Upper lobe of right lung (tissue), 1 donor: ENCODE measurements around the gene TTC3. TPM values are rescaled to one million over a fixed set of nuclear protein-coding genes. Genes with fewer than 3 reads are reported as not detected.

Source experiments
- ATAC-seq: fragments of 200-7000 bp; cut with Tn5 transposase; one replicate; pipeline ENCODE4 v1.9.1; 2020; ENCODE audit warnings: mild to moderate bottlenecking, moderate library complexity
- DNase-seq: peaks from one replicate; pipeline ENCODE4 v3.0.0-alpha.2; 2020
- H3K27ac ChIP-seq: fragments of 200-600 bp; one replicate; pipeline ENCODE4 v1.8.0; 2022
- H3K27me3 ChIP-seq: fragments of 200-600 bp; one replicate; pipeline ENCODE4 v1.8.0; 2022; ENCODE audit warnings: mild to moderate bottlenecking
- H3K36me3 ChIP-seq: fragments of 200-600 bp; one replicate; pipeline ENCODE4 v1.8.0; 2022
- H3K4me1 ChIP-seq: fragments of 200-600 bp; one replicate; pipeline ENCODE4 v1.8.0; 2022
- H3K4me3 ChIP-seq: fragments of 200-600 bp; one replicate; pipeline ENCODE4 v1.8.0; 2022; ENCODE audit warnings: mild to moderate bottlenecking
- H3K9me3 ChIP-seq: fragments of 200-600 bp; one replicate; pipeline ENCODE4 v1.8.0; 2022
- CTCF ChIP-seq: fragments of 200-600 bp; IDR thresholded peaks from one replicate; pipeline ENCODE4 v1.8.0; 2022; ENCODE audit warnings: antibody characterized with exemption
- intact Hi-C: fragments of 100-400 bp; cut with DNase I; formaldehyde crosslinking; loops from one replicate; pipeline ENCODE4 v1.11.0; 2022
- total RNA-seq: library from RNA; stranded (reverse); fragmentation: NEBNext Ultra II Directional; extraction: Animal tissue kit (Norgen Biotek cat#: 25700); gene quantifications from one replicate; pipeline ENCODE4 v1.2.1, GENCODE V29; 2021
- donor health status: DM: no; HTN: yes; CAD: no; lungs with severe emphysema.

Gene TTC3
- total RNA-seq, 1 donor from 2014 or later, result 99.0 TPM

GRCh38 chr21:37061926-37062592 lies 11.0 kb upstream of the TTC3 start:
- intact Hi-C loops, result no loop called here
- DNase-seq (no peak), ATAC-seq (no peak)
- Histone ChIP-seq H3K4me3 (no peak overlapping the region), H3K4me1 (no peaks in the 10 kb centered on the region), H3K27me3 (no peaks in the 10 kb centered on the region), H3K9me3 (no peaks in the 10 kb centered on the region), H3K36me3 (peaks cover 9% of the 10 kb centered on the region), H3K27ac (no peak overlapping the region)
- no peak for TF ChIP-seq CTCF

GRCh38 chr21:37062593-37062935 lies 10.5 kb upstream of the TTC3 start:
- intact Hi-C loops, result no loop called here
- no peak for DNase-seq
- Histone ChIP-seq H3K4me3 (no peak overlapping the region), H3K9me3 (no peaks in the 10 kb centered on the region), H3K4me1 (no peaks in the 10 kb centered on the region), H3K27me3 (no peaks in the 10 kb centered on the region), H3K27ac (no peak overlapping the region), H3K36me3 (peaks cover 14% of the 10 kb centered on the region)
- no peak for ATAC-seq
- TF ChIP-seq CTCF, result no peak

- no peaks in the 10 kb centered on the region for H3K4me1 ChIP-seq
- no peak overlapping the region for H3K27ac ChIP-seq
- H3K36me3 ChIP-seq, result peaks cover 14% of the 10 kb centered on the region
- DNase-seq (no peak), ATAC-seq (no peak)
- intact Hi-C loops, result no loop called here
- no peaks in the 10 kb centered on the region for H3K9me3 ChIP-seq
- no peak for TF ChIP-seq CTCF
- H3K27me3 ChIP-seq, result no peaks in the 10 kb centered on the region
- H3K4me3 ChIP-seq, result no peak overlapping the region
These were observed 9.6 kb upstream of the TTC3 start for GRCh38 chr21:37063433-37063832.

GRCh38 chr21:37064841-37065240 lies 8.2 kb upstream of the TTC3 start:
- no peaks in the 10 kb centered on the region for H3K4me1 ChIP-seq
- no peak for ATAC-seq
- no peaks in the 10 kb centered on the region for H3K9me3 ChIP-seq
- no peak overlapping the region for H3K4me3 ChIP-seq
- DNase-seq, result no peak
- no peaks in the 10 kb centered on the region for H3K27me3 ChIP-seq
- intact Hi-C loops, result no loop called here
- H3K27ac ChIP-seq, result no peak overlapping the region
- peaks cover 14% of the 10 kb centered on the region for H3K36me3 ChIP-seq
- TF ChIP-seq CTCF, result no peak

GRCh38 chr21:37065561-37066177 lies 7.4 kb upstream of the TTC3 start:
- Histone ChIP-seq H3K36me3 (peaks cover 14% of the 10 kb centered on the region), H3K4me1 (no peaks in the 10 kb centered on the region), H3K27ac (no peak overlapping the region), H3K9me3 (no peaks in the 10 kb centered on the region), H3K4me3 (no peak overlapping the region), H3K27me3 (no peaks in the 10 kb centered on the region)
- no peak for DNase-seq
- intact Hi-C loops, result no loop called here
- TF ChIP-seq CTCF, result no peak
- ATAC-seq, result no peak
